OCI-M1 (cell line): ENCODE measurements around the gene NOXA1.
A peak's percentile ranks its signal among the peaks of the same experiment; 100 is the strongest.
"Not testable (repeated sequence)": the region's sequence is repeated elsewhere in the genome, so short reads cannot be mapped to it uniquely, and the experiment has no call there.

ENCODE experiments used
- DNase-seq: peaks from one replicate; lab custom pipeline; 2025; lab: John Stamatoyannopoulos, UW

NOXA1 gene

DNA sequence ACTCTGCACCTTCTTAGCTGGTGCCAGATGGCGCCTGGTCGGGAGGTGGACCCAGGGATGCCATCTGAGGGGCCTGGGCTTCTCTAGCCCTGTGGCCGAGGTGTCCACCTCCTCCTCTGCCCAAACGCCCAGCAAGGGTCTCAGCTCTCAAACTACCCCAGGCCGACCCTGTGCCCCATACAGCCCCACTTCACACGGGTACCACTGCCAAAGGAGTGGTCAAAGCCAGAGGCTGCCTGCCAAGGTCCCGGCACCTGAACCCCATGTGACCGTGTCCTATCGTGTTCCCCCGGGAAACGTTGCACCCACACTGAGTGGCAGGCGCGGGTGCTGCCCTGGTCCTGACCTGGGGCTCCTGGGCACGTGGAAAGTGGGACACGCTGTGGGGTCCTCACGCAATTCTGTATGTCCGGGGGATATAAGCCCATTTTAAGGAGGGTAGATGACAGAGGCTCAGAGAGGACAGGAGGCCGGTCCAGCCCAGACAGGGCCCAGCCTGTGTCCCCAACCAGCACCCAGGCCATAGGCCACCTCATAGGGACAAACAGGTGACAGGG, 16.0 kb downstream of the NOXA1 start:
- DNase-seq: no peak

DNA sequence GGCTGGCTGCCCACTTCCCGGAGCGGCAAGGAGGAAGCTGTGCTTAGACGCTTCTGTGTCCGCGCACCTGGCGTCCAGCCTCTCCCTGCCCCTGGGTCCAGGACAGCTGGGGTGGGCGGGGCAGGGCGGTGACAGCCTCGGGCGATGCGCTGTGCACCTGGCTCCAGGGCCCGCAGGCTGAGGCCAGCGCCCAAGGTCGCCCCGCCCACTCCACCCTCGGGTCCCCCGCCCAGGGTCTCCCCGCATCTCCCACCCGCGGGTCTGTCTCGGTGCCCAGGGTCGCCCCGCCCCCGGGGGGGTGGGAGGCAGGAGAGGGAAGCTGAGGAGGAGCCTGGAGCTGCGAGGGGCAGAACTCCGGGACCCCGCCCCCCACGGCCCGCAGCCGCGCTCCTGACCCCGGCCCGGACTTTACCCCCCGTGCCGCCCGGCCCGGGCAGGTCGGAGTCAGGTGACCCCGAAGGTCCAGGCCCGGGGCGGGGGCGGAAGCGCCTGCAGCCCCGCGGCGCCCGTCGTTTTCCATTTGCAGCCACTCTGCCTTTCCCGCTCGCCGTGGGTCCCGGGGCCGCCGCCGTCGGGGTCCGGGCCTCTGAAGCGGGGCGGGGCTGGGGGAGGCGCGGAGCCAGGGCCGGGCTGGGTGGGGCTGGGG, 18.2 kb downstream of the NOXA1 start, which contains the start of gene ENTPD8:
Gene ENTPD8 (minus strand): TSS at position 69 of the 646 bp plus-strand sequence. CDS start 3,072 bp downstream, outside the sequence.
- peak; percentile 33 for DNase-seq

DNA sequence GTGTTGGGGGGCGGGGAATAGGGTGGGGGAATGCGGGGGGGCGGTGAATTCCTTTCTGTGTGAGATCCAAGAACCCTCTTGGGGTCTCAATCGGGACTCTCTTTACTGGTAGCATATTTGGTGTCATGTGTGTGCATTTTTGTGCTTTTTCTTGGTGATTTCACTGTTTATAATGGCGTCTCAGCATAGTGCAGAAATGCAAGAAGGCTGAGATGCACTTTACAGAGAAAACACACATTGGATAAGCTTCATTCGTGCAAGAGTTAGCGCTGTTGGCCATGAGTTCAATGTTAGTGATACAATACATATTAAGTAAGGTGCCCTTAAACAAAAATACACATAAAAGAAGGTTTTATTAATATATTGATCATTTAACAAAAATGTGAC, 18.7 kb downstream of the NOXA1 start:
- DNase-seq: no peak

DNA sequence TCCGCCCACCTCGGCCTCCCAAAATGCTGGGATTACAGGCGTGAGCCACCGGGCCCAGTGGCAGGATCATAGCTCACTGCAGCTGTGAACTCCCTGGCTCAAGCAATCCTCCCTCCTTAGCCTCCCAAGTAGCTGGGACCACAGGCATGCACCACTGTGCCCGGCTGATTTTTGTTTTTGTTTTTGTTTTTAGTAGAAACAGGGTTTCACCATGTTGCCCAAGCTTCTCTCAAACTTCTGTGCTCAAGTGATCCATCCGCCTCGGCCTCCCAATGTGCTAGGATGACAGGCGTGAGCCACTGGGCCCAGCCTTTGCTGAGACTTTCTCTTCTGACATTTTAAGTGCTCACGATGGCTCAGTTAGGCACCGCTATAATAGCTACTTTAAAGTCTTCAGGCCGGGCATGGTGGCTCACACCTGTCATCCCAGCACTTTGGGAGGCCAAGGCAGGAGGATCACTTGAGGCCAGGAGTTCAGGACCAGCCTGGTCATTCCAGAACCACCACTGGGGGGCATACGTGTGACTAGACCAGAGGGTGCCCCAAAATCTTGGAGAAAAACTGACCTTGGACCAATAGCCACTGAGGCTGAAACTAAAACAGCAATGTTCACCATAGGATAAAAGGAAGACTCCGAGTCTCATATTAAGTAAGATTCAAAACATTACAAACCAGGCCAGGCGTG, 21.1 kb downstream of the NOXA1 start:
- peak; percentile 12 for DNase-seq

DNA sequence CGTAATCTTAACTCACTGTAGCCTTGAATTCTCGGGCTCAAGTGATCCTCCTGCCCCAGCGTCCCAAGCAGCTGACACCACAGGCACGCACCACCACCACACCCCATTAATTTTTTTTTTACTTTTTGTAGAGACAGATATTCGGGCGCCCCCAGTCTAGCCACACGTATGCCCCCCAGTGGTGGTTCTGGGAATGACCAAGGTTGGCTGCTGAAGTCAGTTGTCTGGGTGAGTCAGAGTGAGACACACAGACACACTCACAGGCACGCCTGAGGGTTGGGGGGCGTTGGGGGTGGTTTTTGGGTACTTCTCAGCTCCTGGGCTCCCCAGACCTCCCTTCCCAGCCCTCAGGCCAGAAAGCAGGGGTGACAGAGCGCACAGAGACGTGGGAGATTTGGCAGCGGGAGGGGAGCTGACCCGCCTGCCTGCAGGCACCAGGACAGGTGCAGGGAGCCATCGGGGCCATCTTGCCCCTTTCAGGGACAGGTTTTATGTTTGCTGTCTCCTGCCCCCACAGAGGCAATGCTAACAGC, 22.1 kb downstream of the NOXA1 start:
- DNase-seq: peak; percentile 78

DNA sequence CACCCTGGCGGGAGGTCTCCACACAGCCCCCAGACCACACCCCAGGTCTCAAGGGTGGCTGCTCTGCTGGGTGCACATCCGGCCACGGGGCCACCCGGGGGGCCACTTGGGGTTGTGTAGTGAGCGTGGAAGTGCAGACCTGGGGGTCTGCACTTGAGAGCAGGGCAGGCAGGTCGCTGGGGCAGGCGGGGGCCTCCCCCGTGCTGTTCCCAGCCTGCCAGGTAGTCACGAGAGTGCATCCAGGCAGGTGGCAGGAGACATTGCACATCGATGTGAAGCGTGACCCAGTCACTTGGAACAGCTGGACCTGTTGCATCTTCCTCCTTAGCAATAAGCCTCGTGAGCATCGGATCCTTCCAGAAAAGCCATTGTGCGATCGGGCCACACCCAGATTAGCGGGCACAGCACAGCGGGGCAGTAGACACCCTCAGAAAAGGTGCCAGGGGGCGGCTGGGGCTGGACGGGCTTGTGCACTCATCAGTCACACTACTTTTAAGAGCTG, 22.8 kb downstream of the NOXA1 start:
- no peak for DNase-seq

DNA sequence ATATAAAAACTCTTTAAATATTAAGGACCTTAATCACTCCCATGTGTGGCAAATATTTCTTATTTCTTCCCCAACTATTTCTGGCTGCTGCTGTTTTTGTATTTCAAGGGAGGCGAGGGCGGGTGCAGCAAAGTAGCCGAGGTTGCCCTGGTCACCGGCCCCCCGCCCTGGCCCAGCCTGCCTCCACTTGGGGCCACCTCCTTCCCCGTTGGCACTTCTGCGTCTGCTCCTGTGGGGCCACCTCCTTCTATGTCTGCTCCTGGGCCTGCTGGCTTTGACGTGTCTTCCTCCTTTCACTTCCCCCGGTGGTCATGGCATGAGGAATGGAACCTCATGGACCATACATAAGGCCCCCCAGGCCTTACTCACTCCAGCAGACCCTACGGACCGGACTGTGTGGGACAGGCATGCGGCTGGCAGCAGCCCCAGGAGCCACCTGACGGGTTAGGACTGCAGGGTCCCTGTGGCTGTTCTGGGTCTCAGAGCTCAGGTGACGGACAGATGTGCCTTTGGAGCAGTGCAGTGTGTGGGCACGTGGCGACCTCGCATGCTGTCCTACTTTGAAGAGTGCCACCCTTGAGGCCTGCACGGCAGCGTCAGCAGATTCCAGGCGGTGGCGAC, 23.8 kb downstream of the NOXA1 start:
- no peak for DNase-seq

DNA sequence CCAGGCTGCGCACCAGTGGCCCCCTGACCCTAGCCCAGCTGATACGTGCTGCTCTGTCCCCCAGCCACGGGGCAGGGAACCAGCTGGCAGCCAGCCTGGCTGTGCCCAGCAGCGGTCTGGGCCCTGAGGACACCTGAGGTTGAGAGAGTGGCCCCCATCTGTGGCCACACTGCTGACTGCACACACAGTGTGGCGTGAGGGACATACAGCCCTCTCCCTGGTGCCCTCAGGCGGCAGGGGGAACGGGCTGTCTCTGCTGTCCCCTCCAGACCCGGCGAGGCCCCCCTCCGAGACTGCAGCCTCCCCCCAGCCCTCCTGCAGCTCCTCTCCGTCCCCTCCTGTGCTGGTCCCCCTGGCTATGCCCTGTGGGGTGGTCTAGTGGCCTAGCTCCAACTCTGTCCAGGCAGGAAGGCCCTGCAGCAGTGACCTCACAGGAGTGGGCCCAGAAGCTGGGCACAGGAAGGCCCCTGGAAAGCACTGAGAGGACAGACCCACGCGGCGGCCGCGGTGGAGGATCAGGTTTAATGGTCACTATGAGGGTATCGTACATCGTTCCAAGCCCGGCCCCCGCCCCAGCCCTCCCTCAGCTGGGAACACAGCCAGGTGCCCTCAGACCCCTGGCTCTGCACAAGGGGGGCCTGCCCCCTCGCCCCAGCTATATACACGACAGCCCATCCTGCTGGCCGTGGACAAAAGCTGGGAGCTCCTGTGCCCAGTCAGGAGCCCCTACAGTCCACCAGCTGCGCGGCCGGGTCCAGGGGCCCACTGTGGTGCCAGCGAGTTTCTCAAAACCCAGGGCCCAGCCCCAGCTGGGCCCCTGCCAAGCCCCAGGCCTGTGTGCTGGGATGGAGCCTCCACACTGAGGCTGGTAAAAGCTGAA, 24.8 kb downstream of the NOXA1 start:
- DNase-seq: no peak

DNA sequence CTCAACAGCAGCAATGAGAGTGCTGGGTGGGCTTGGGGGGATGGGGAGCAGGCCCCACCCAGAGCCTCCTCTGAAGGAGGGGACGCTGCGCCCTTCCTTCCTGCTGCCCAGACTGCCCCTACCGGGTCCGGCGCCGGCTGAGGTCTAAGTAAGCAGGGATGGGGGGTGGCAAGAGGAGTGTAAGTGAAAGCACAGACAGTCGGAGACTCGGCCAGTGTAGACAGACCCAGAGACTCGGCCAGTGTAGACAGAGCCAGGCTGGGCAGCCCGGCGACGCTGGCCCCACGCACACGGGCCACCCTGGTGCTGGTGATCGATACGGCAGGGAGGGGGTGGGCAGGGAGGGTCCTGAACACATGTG, 25.4 kb downstream of the NOXA1 start:
- DNase-seq: no peak

DNA sequence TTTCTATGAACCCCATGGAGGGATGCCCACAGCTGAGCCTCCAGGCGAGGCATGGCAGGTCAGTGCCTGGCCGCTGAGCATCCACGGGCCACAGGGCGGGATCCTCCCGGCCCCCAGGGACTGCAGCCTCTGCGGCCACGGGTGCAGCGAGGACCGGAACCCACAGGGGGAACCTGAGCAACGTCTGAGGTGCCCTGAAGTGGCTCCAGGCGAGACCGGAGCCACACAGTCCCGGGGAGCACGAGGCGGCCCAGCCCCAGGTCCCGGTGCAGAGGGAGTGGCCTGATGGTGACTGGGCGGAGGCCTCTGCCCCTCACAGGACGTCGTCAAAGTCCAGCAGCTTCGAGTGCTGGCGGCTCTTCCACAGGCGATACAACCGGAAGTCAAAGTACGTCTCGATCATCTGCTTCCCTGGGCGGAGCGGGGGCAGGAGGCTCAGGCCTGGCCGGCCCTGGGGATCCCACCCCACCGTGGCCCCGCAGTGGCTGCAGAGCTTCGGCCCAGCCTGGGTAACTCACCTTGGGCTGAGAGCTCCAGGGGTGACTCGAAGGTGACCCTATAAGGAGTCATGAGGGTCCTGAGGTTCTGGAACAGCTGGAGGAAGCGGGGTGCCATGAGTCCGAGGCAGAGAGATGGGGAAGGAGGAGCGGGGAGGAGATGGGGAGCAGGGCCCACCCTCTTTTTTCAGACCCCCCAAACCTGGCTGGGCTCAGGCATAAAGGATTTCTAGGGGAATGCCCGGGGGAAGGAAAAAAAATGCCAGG, 26.1 kb downstream of the NOXA1 start:
- no peak for DNase-seq

DNA sequence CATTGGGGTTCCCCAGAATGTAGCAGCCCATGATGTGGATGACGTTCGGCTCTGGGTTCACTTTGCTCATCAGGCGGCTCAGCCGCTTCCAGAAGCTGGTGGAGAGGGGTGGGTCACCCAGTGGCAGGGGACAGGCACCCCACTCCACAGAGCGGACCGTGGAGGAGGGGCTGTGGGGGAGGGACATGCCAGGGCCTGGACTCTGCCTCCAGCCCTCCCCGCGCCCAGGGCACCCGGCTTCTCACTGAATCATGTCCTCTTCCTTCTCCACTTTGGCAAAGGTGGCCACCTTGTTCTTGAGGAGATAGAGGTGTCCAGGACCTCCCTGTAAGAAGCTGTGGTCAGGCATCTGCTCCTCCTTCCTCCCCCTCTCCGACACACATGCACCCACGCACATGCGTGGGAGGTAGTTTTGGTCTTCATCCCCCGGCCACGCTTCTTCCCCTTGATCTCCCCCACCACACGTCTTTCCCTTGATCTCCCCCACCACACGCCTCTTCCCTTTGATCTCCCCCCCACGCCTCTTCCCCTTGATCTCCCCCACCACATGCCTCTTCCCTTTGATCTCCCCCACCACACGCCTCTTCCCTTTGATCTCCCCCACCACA, 26.8 kb downstream of the NOXA1 start:
- peak; percentile 85 for DNase-seq

DNA sequence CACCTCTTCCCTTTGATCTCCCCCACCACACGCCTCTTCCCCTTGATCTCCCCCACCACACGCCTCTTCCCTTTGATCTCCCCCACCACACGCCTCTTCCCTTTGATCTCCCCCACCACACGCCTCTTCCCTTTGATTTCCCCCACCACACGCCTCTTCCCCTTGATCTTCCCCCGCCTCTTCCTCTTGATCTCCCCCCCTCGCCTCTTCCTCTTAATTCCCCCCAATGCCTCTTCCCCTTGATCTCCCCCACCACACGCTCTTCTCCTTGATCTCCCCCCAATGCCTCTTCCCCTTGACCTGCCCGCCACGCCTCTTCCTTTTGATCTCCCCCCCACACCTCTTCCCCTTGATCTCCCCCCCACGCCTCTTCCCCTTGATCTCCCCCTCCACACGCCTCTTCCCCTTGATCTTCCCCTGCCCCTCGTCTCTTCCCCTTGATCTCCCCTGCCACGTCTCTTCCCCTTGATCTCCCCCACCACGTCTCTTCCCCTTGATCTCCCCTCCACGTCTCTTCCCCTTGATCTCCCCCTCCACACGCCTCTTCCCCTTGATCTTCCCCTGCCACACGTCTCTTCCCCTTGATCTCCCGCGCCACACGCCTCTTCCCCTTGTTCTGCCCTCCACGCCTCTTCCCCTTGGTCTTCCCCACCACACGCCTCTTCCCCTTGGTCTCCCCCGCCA, 27.5 kb downstream of the NOXA1 start:
- peak; percentile 67 for DNase-seq

DNA sequence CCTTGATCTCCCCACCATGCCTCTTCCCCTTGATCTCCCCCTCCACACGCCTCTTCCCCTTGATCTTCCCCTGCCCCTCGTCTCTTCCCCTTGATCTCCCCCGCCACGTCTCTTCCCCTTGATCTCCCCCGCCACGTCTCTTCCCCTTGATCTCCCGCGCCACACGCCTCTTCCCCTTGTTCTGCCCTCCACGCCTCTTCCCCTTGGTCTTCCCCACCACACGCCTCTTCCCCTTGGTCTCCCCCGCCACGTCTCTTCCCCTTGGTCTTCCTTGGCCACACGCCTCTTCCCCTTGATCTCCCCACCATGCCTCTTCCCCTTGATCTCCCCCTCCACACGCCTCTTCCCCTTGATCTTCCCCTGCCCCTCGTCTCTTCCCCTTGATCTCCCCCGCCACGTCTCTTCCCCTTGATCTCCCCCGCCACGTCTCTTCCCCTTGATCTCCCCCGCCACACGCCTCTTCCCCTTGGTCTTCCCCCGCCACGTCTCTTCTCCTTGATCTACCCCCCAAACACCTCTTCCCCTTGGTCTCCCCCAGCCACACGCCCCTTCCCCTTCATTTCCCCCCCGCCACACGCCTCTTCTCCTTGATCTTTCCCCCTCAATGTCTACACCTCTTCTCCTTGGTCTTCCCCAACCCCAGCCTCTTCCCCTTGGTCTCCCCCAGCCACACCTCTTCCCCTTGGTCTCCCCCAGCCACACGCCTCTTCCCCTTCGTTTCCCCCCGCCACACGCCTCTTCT, 28.2 kb downstream of the NOXA1 start:
- not testable (repeated sequence) for DNase-seq

DNA sequence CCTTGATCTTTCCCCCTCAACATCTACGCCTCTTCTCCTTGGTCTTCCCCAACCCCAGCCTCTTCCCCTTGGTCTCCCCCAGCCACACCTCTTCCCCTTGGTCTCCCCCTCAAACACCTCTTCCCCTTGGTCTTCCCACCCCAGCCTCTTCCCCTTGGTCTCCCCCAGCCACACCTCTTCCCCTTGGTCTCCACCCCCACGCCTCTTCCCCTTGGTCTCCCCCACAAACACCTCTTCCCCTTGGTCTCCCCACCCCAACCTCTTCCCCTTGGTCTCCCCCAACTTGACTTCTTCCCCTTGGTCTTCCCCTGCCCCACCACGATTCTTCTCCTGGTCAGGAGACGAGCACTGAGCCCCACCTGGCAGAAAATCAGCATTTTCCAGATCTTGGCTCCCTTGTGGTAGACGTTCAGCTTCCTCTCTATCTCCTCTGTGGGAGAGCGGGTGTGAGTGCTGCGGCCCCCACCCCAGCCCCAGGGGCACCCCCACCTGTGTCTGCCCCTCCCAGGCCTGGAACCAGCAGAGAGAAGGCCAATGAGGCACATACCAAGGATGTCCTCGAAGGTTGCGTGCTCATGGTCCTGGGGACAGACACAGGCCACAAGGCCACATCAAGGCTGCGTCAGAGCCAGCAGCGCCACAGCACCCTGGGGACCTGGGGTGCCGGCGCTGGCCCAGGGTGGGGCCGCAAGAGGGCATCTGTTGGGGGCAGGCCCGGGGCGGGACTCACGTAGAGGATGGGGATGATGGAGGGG, 29.0 kb downstream of the NOXA1 start:
- no peak for DNase-seq

DNA sequence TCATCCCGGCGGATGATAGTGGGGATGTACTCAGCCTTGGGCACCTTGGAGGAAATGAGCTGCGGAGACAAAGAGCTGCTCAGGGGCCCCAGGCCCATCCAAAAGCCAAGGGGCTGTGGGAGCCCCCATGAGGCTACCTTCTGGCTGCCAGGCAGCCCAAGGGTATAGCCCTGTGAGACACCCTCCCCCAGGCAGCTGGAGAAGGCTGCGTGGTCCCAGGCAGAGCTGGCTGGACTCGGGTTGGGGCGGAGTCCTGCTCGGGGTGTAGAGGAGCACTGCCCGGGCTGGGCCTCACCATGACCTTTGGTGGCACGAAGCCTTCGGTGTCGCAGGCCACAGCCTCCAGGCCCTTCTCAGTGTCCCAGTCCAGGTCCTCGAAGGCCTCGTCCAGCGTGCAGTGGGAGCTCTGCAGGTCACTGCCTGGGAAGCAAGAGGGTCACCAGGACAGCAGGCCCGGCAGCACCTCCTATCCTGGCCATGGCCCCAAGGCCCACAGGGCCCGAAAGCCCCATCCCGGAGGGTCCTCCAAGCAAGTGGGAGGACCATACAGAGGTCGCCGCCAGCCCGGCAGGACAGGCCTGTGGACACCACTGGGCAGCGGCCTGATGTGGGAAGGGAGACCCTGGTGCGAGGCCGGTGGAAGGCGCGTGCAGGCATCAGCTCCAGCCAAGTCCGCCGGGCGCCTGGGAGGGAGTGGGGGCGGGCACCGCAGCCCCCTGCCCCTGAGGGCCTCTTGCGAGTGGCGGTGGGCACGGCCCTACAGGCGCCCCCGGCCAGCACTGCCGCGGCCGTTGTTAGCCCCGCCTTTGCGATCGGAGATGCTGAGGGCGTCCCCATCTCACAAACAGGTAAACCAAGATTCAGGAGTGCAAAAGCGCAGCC, 29.8 kb downstream of the NOXA1 start:
- DNase-seq: no peak

DNA sequence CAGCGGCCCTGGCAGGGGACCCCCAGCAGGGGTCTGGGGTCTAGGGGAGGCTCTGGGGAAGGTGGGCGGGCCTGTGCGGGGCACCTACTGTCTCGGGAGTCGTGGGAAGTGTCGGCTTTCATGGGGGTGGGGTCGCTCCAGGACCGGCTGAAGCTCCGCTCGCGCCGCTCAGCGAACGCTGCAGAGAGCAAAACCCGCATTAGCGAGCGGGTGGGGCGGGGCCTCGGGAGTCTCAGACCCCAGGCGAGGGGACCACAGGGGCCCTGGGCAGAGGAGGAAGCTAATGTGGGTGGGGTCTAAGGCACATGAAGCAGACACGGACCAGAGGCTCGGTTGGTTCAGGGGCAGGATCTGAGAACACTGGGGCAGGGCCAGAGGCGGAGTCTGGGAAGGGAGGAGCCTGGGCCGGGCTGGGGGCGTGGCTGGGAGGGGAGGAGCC, 30.5 kb downstream of the NOXA1 start:
- DNase-seq: peak; percentile 9

DNA sequence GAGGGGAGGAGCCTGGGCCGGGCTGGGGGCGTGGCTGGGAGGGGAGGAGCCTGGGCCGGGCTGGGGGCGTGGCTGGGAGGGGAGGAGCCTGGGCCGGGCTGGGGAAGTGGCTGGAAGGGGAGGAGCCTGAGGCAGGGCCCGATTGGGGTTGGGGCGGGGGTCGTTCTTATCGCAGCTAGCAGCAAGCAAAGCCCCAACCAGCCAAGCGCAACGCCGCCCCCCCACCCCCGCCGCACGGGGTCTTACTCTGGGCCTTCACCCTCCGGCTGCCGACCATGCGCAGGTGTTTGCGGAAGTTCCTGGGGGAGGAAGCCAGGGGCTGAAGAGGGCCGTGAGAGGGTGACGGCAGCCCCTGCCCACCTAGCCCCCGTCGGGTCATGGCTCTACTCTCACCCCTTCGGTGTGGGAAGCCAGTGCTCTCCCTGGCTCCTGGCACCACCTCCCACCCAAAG, 31.0 kb downstream of the NOXA1 start:
- DNase-seq: no peak
